ENCODE data around the gene R3HDML. TPM values are rescaled to one million over a fixed set of nuclear protein-coding genes. Genes with fewer than 3 reads are reported as not detected.
A peak's percentile ranks its signal among the peaks of the same experiment; 100 is the strongest.

The R3HDML gene
- total RNA-seq, 4 donors from 2014 or later: not detected

DNA sequence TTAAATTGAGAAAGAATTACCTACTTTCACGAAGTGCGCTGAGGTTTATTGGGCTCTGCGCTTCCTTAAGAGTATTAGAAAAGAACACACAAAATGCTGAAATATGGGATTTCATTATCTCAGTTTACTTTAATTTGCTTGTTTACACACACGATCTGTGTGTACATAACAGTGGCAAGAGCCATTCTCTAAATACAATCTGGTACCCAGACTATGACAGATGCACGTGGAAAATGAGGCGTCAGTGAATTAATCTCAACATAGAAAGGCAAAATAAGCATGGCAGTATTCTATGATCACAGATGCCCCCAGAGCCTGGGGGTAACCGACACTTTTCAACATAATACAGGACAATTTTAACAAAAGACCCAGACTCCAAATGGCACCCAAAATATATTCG, 34.1 kb upstream of the R3HDML start:
- Histone ChIP-seq H3K9me3 (no peaks in the 10 kb centered on the region), H3K27ac (replicated peaks in 1 of 4) (no peak overlapping the region), H3K36me3 (peaks cover 0 to 21% (median 10%) of the 10 kb centered on the region in 4 donors), H3K27me3 (no peaks in the 10 kb centered on the region), H3K4me3 (no peak overlapping the region), H3K4me1 (peaks cover 0 to 10% (median 0%) of the 10 kb centered on the region in 4 donors)
- intact Hi-C loops (cut with DNase I): loop anchor here (10.0 kb wide), 1 partner anchor 188 kb away; no protein-coding TSS in a partner anchor
- 84% methylated on average over 8 of the region's 8 CpGs for WGBS
- no peak for DNase-seq (ENCODE audit: extremely low spot score)
- TF ChIP-seq POLR2AphosphoS5 (IDR thresholded peaks at IDR 0.05) (no peak), POLR2A (IDR thresholded peaks at IDR 0.05; ENCODE audit: low read depth) (no peak), EP300 (IDR thresholded peaks at IDR 0.05) (no peak)
- TF ChIP-seq, protein P1, sequence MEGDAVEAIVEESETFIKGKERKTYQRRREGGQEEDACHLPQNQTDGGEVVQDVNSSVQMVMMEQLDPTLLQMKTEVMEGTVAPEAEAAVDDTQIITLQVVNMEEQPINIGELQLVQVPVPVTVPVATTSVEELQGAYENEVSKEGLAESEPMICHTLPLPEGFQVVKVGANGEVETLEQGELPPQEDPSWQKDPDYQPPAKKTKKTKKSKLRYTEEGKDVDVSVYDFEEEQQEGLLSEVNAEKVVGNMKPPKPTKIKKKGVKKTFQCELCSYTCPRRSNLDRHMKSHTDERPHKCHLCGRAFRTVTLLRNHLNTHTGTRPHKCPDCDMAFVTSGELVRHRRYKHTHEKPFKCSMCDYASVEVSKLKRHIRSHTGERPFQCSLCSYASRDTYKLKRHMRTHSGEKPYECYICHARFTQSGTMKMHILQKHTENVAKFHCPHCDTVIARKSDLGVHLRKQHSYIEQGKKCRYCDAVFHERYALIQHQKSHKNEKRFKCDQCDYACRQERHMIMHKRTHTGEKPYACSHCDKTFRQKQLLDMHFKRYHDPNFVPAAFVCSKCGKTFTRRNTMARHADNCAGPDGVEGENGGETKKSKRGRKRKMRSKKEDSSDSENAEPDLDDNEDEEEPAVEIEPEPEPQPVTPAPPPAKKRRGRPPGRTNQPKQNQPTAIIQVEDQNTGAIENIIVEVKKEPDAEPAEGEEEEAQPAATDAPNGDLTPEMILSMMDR (IDR thresholded peaks at IDR 0.05): no peak

DNA sequence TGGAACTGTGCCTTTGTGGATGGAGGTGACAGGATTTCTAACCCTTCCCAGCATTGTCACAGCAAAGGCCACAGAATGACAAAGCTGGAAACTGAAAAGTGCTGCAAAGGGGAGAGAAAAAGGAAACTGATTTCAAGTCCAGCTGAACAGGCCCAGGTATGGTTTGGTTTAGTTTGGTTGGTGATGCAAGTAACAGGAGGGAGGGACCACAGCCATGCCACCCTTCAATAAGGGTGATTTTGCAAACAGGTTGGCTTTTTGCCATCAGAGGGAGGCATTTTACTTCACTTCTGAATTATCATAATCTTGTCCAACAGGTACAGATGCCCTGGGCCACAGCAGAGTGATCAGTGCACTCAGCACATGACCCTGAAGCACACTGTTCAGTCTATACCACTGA, 32.5 kb upstream of the R3HDML start:
- H3K4me1 ChIP-seq: peaks cover 5 to 13% (median 10%) of the 10 kb centered on the region in 4 donors
- peaks cover 0 to 21% (median 10%) of the 10 kb centered on the region in 4 donors for H3K36me3 ChIP-seq
- H3K9me3 ChIP-seq: no peaks in the 10 kb centered on the region
- TF ChIP-seq POLR2A (IDR thresholded peaks at IDR 0.05; ENCODE audit: low read depth): no peak
- TF ChIP-seq, protein P1 (IDR thresholded peaks at IDR 0.05): no peak
- no peak for TF ChIP-seq POLR2AphosphoS5 (IDR thresholded peaks at IDR 0.05)
- no peak for TF ChIP-seq EP300 (IDR thresholded peaks at IDR 0.05)
- no peak overlapping the region for H3K27ac ChIP-seq (replicated peaks in 1 of 4)
- no peak overlapping the region for H3K4me3 ChIP-seq
- intact Hi-C loops (cut with DNase I): loop anchor here (10.0 kb wide), 1 partner anchor 190 kb away; no protein-coding TSS in a partner anchor
- no peaks in the 10 kb centered on the region for H3K27me3 ChIP-seq
- no peak for DNase-seq (ENCODE audit: extremely low spot score)

DNA sequence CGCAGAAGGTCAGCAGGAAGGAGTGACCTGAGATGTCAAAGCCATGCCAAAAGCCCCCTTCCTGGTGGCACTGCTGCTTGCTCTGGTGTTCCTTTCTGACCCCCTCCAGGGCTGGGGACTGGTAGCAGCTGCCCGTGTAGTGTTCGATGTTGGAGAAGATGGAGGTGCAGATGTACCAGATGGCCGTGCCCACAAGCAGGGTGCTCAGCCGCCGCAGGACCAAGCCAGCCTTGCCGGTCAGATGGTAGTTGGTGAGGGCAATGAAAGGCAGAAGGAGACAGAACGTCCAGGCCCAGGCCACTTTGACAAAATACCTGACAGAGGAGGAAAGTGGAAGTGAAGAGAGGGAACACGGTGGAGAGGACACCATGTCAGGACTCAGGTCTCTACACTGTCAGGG, 29.9 kb upstream of the R3HDML start:
- Histone ChIP-seq H3K27me3 (no peaks in the 10 kb centered on the region), H3K36me3 (peaks cover 0 to 21% (median 10%) of the 10 kb centered on the region in 4 donors), H3K4me1 (peaks cover 21 to 33% (median 23%) of the 10 kb centered on the region in 4 donors), H3K4me3 (no peak overlapping the region), H3K9me3 (no peaks in the 10 kb centered on the region), H3K27ac (replicated peaks in 1 of 4) (no peak overlapping the region)
- 92% methylated on average over 7 of the region's 9 CpGs for WGBS
- TF ChIP-seq, protein P1 (IDR thresholded peaks at IDR 0.05): no peak
- TF ChIP-seq POLR2AphosphoS5 (IDR thresholded peaks at IDR 0.05) (no peak), POLR2A (IDR thresholded peaks at IDR 0.05; ENCODE audit: low read depth) (no peak), EP300 (IDR thresholded peaks at IDR 0.05) (no peak)
- DNase-seq (ENCODE audit: extremely low spot score): no peak
- intact Hi-C loops (cut with DNase I): loop anchor here (10.0 kb wide), 1 partner anchor 192 kb away; no protein-coding TSS in a partner anchor

DNA sequence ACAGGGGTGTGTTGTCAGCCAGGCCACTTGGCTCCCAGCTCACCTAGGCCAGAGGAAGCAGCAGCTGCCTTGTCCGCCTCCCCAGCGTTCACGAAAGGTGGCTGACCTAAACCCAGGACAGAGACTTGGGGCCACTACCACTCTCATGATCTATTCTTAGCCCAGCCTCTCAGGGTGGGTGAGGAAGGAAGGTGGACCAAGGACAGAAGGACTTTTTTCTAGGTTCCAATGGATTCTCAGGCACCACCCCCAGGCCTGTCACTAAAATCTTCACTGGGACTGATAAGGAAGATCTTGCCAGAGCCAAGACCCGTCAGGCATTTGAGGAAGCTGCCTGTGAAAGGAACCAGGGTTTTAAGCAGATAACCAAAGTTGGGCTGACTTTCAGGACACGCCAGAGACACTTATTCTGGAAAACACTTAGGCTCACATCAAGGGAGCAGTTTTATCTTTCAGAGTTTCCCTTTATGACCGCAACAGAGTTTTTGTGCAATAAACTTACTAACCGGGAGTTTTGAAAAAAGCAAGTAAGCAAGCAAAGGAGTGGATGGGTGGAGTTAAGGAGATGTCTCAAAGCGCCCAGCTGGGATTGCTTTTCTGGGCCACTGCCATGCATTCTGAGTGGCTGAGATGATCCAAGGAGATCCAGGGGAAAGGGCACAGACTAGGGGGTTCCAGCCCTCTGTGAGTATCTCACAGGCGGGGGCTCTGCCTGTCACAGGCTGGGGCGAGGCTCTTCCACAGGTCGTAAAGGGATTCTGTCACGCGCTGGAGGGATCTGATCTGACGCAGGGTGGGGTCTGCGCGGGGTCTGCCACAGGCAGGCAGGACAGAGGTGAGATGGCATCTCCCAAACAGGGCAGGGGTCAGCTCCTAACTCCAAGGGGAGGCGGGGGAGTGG, 26.8 kb upstream of the R3HDML start:
- H3K36me3 ChIP-seq: peaks cover 0 to 17% (median 10%) of the 10 kb centered on the region in 4 donors
- DNase-seq (ENCODE audit: extremely low spot score): no peak
- 14% methylated on average over 15 of the region's 17 CpGs for WGBS
- peak overlapping the region; percentile 75 to 97 (median 78) for H3K4me3 ChIP-seq
- H3K4me1 ChIP-seq: peaks cover 18 to 33% (median 23%) of the 10 kb centered on the region in 4 donors
- intact Hi-C loops (cut with DNase I): loop anchor here (10.0 kb wide), 1 partner anchor 195 kb away; no protein-coding TSS in a partner anchor
- TF ChIP-seq, protein P1 (IDR thresholded peaks at IDR 0.05): no peak
- TF ChIP-seq POLR2AphosphoS5 (IDR thresholded peaks at IDR 0.05): no peak
- TF ChIP-seq EP300 (IDR thresholded peaks at IDR 0.05): no peak
- TF ChIP-seq POLR2A (IDR thresholded peaks at IDR 0.05; ENCODE audit: low read depth): no peak
- no peaks in the 10 kb centered on the region for H3K9me3 ChIP-seq
- no peaks in the 10 kb centered on the region for H3K27me3 ChIP-seq
- H3K27ac ChIP-seq (replicated peaks in 1 of 4): peak overlapping the region; percentile 71 to 76 (median 74)
